Measurements from ENCODE around the gene EFNA5. TPM values are rescaled to one million over a fixed set of nuclear protein-coding genes. Genes with fewer than 3 reads are reported as not detected.

The EFNA5 gene
- total and polyA plus RNA-seq, 10 of the 15 experiments (the other 5 are each of a cell fraction or from before 2014, with no cell fraction given) = 0.19 to 12.6 (median 3.9) TPM

DNA sequence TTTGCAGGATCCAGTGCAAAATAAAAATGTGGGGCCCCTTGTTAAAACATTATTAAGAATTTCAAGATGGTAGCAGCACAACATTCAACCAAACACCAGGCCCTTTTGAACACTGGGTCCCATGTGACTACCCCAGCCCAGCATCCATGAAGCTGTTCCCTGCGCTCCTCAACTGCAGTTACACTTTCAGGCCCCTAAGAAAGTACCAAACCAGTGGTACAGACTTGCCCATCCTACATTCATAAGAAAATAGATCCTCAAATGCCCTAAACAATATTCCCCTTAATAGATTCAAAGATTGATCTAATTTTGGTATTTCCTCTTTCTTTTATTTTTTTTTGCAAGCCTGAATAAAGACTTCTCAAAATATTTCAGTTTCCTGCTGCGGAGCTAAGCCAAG lies 201.7 kb downstream of the EFNA5 start:
- Histone ChIP-seq H3K27ac (ENCODE audit: control insufficient read depth, insufficient read depth) (no peak overlapping the region), H3K36me3 (ENCODE audit: control insufficient read depth in 2 of 2, insufficient read depth in 2 of 2, low read length in 1 of 2) (no peaks in the 10 kb centered on the region), H3K27me3 (replicated peaks in 1 of 2; ENCODE audit: control insufficient read depth in 2 of 2, insufficient read depth in 2 of 2, low read length in 1 of 2) (no peaks in the 10 kb centered on the region; a peak in 1 of 4 replicates), H3K9me3 (replicated peaks; ENCODE audit: control insufficient read depth, insufficient read depth, low read length) (no peaks in the 10 kb centered on the region), H3K9ac (ENCODE audit: control insufficient read depth, insufficient read depth, low read length) (no peak overlapping the region), H3K4me3 (no peak overlapping the region), H3K4me1 (ENCODE audit: control insufficient read depth, insufficient read depth, low read length) (peaks cover 3% of the 10 kb centered on the region; the same call in 1 of the 2 replicates), H3K4me2 (ENCODE audit: control insufficient read depth, insufficient read depth) (no peak overlapping the region), H4K20me1 (ENCODE audit: control insufficient read depth, insufficient read depth) (no peaks in the 10 kb centered on the region), H3K79me2 (ENCODE audit: control insufficient read depth, insufficient read depth, low read length) (no peaks in the 10 kb centered on the region; the same call in 1 of the 2 replicates), H2AFZ (ENCODE audit: control insufficient read depth, low read depth, low read length) (no peak overlapping the region)
- CTCF ChIA-PET = no interaction called here
- SMC1A ChIA-PET (ENCODE audit: uncharacterized antibody, unreplicated experiment) = interaction anchor here (1.4 to 3.6 kb wide), 9 partner anchors 8 to 105 kb away, joined by 3 to 22 read pairs (median 5); no protein-coding TSS in a partner anchor
- FAIRE-seq (no peak), ATAC-seq (peak; percentile 37; the same call in 1 of the 3 replicates), DNase-seq (ENCODE audit: low read depth, low spot score) (no peak)
- 42% methylated on average over 2 of the region's 2 CpGs for WGBS (ENCODE audit: insufficient coverage, insufficient replicate concordance, low lambda C conversion rate, missing lambda C conversion rate)
- TF ChIP-seq ZNF592 (IDR thresholded peaks at IDR 0.05) (no peak), POU2F2 (IDR thresholded peaks at IDR 0.05; ENCODE audit: borderline replicate concordance, low read depth, low read length) (no peak), ZNF384 (IDR thresholded peaks at IDR 0.05; ENCODE audit: borderline replicate concordance, low read depth, low read length) (no peak), BMI1 (IDR thresholded peaks at IDR 0.05; ENCODE audit: borderline replicate concordance) (no peak)
- in situ Hi-C loops (cut with MboI) (no loop called here), intact Hi-C loops (cut with micrococcal nuclease; ENCODE audit: unreplicated experiment) (no loop called here)
- RAD21 ChIA-PET (ENCODE audit: unreplicated experiment) = interaction anchor here (0.6 to 2.4 kb wide), 6 partner anchors 8 to 190 kb away, joined by 3 to 6 read pairs (median 3); no protein-coding TSS in a partner anchor
- POLR2A ChIA-PET = interaction anchor here (0.9 to 1.5 kb wide), 3 partner anchors 8 to 15 kb away, joined by 3 to 4 read pairs (median 4); no protein-coding TSS in a partner anchor
- BruUV-seq (replicated peaks) = no TSS peak
